IMR-90 (cell line): ENCODE results near the gene GPR132. TPM values are rescaled to one million over a fixed set of nuclear protein-coding genes. Genes with fewer than 3 reads are reported as not detected.

ENCODE experiments used
- ATAC-seq: fragments of 200-7000 bp; cut with Tn5 transposase; 2 replicates; pipeline ENCODE4 v1.9.1; 2020; ENCODE audit warnings: low read depth, mild to moderate bottlenecking, moderate library complexity
- BruUV-seq: library from RNA; stranded (reverse); fragments of 400-500 nt; replicated peaks from 2 replicates; lab custom pipeline; 2021; lab: Mats Ljungman, UMichigan
- CTCF ChIA-PET: fragments of 300-600 bp; formaldehyde crosslinking; extraction: SDS; loops from one replicate; lab custom pipeline; 2021; ENCODE audit warnings: antibody characterized with exemption; lab: Yijun Ruan, JAX
- POLR2A ChIA-PET: fragments of 300-600 bp; sonication (Branson Sonifier 250); formaldehyde crosslinking; loops from one replicate; lab custom pipeline; 2022; ENCODE audit warnings: antibody characterized with exemption; ENCODE audit not compliant: unreplicated experiment; lab: Charles Lee
- DNase-seq: peaks from one replicate; pipeline ENCODE4 v3.0.0; 2013
- H2AFZ ChIP-seq: replicated peaks from 2 replicates; pipeline ENCODE3; 2013; ENCODE audit warnings: low read length, mild to moderate bottlenecking; ENCODE audit not compliant: poor library complexity
- H2AK5ac ChIP-seq: 2 replicates; pipeline ENCODE4 v1.6.1; 2013; ENCODE audit warnings: low read depth, low read length, inconsistent platforms
- H2AK9ac ChIP-seq: replicated peaks from 2 replicates; pipeline ENCODE3; 2013; ENCODE audit warnings: mild to moderate bottlenecking, low read depth, low read length, moderate library complexity; ENCODE audit not compliant: poor library complexity
- H2BK120ac ChIP-seq: 2 replicates; pipeline ENCODE4 v1.6.1; 2013; ENCODE audit warnings: low read depth, low read length, inconsistent platforms
- H2BK15ac ChIP-seq: 3 replicates; pipeline ENCODE4 v1.6.1; 2013; ENCODE audit warnings: low read depth, low read length, inconsistent platforms
- H2BK20ac ChIP-seq: 2 replicates; pipeline ENCODE4 v1.6.1; 2013; ENCODE audit warnings: low read depth, mild to moderate bottlenecking, inconsistent platforms, low read length, moderate library complexity
- H2BK5ac ChIP-seq: 2 replicates; pipeline ENCODE4 v1.6.1; 2013; ENCODE audit warnings: mild to moderate bottlenecking, low read depth, low read length, inconsistent platforms; ENCODE audit not compliant: poor library complexity, severe bottlenecking
- H3K14ac ChIP-seq: replicated peaks from 2 replicates; pipeline ENCODE4 v1.6.1; 2013; ENCODE audit warnings: low read depth, low read length, inconsistent platforms
- H3K18ac ChIP-seq: 2 replicates; pipeline ENCODE4 v1.6.1; 2013; ENCODE audit warnings: low read depth, low read length, control low read depth
- H3K23ac ChIP-seq: 2 replicates; pipeline ENCODE4 v1.6.1; 2013; ENCODE audit warnings: low read depth, low read length, inconsistent platforms
- H3K27ac ChIP-seq: 2 replicates; pipeline ENCODE4 v1.5.1; 2013; ENCODE audit warnings: mild to moderate bottlenecking, control low read depth, low read length; ENCODE audit not compliant: insufficient read depth
- H3K27me3 ChIP-seq: 2 replicates; pipeline ENCODE4 v1.6.1; 2013; ENCODE audit warnings: low read length; ENCODE audit not compliant: control insufficient read depth, insufficient read depth
- H3K36me3 ChIP-seq: 2 replicates; pipeline ENCODE4 v1.6.1; 2013; ENCODE audit warnings: low read length, mixed read lengths; ENCODE audit not compliant: control insufficient read depth, insufficient read depth
- H3K4ac ChIP-seq: 2 replicates; pipeline ENCODE4 v1.6.1; 2013; ENCODE audit warnings: low read depth, low read length, inconsistent platforms
- H3K4me1 ChIP-seq: 2 replicates; pipeline ENCODE4 v1.6.1; 2013; ENCODE audit warnings: low read length, mixed read lengths; ENCODE audit not compliant: control insufficient read depth, insufficient read depth
- H3K4me2 ChIP-seq: 2 replicates; pipeline ENCODE4 v1.6.1; 2013; ENCODE audit warnings: low read depth, mild to moderate bottlenecking, control low read depth, low read length, moderate library complexity
- H3K4me3 ChIP-seq: 2 replicates; pipeline ENCODE4 v1.5.1; 2013; ENCODE audit warnings: low read depth, mild to moderate bottlenecking, control low read depth, low read length, moderate library complexity; ENCODE audit not compliant: insufficient read depth
- H3K56ac ChIP-seq: 2 replicates; pipeline ENCODE4 v1.6.1; 2013; ENCODE audit warnings: low read length, inconsistent platforms; ENCODE audit not compliant: insufficient read depth; ENCODE audit errors: extremely low read depth
- H3K79me1 ChIP-seq, 2 experiments: 2 replicates each; pipeline ENCODE4 v1.6.1; 2013; ENCODE audit warnings: low read length in 2 of 2, inconsistent platforms in 1 of 2, low read depth in 1 of 2
- H3K9ac ChIP-seq: 2 replicates; pipeline ENCODE4 v1.6.1; 2013; ENCODE audit warnings: low read depth, low read length, control low read depth
- H3K9me1 ChIP-seq: 2 replicates; pipeline ENCODE4 v1.6.1; 2013; ENCODE audit warnings: low read length, inconsistent platforms; ENCODE audit not compliant: insufficient read depth
- H3K9me3 ChIP-seq: 2 replicates; pipeline ENCODE4 v1.6.1; 2013; ENCODE audit warnings: low read length; ENCODE audit not compliant: control insufficient read depth, insufficient read depth
- H4K20me1 ChIP-seq: 2 replicates; pipeline ENCODE4 v1.6.1; 2013; ENCODE audit warnings: low read length, inconsistent platforms; ENCODE audit not compliant: insufficient read depth
- H4K5ac ChIP-seq: 2 replicates; pipeline ENCODE4 v1.6.1; 2013; ENCODE audit warnings: mild to moderate bottlenecking, low read depth, low read length, control low read depth
- H4K8ac ChIP-seq, 2 experiments: 2 replicates each; pipeline ENCODE4 v1.6.1; 2013; ENCODE audit warnings: low read depth in 2 of 2, low read length in 2 of 2, control low read depth in 1 of 2, inconsistent platforms in 1 of 2
- H4K91ac ChIP-seq: 2 replicates; pipeline ENCODE4 v1.6.1; 2013; ENCODE audit warnings: low read depth, low read length, inconsistent platforms; ENCODE audit not compliant: insufficient read depth
- BHLHE40 ChIP-seq: fragments of 150-350 bp; IDR thresholded peaks from 2 replicates; pipeline ENCODE4 v1.6.1; 2016; ENCODE audit warnings: mild to moderate bottlenecking, low read depth, low read length
- CEBPB ChIP-seq: IDR thresholded peaks from 2 replicates; pipeline ENCODE4 v1.6.1; 2012; ENCODE audit warnings: low read depth, low read length, improper control_type of control experiment
- CHD1 ChIP-seq: IDR thresholded peaks from 2 replicates; pipeline ENCODE4 v1.6.1; 2012; ENCODE audit warnings: low read depth, low read length, improper control_type of control experiment
- FOS ChIP-seq: fragments of 150-350 bp; IDR thresholded peaks from 2 replicates; pipeline ENCODE4 v1.6.1; 2016; ENCODE audit warnings: low read depth, low read length
- MAFK ChIP-seq: IDR thresholded peaks from 2 replicates; pipeline ENCODE4 v1.6.1; 2012; ENCODE audit warnings: low read depth, low read length, improper control_type of control experiment
- MAZ ChIP-seq: IDR thresholded peaks from 2 replicates; pipeline ENCODE4 v1.6.1; 2012; ENCODE audit warnings: low read depth, mild to moderate bottlenecking, low read length, improper control_type of control experiment, moderate library complexity, borderline replicate concordance
- MXI1 ChIP-seq: IDR thresholded peaks from 2 replicates; pipeline ENCODE4 v1.6.1; 2012; ENCODE audit warnings: low read depth, mild to moderate bottlenecking, low read length, moderate library complexity, borderline replicate concordance
- NFE2L2 ChIP-seq: fragments of 150-350 bp; IDR thresholded peaks from 2 replicates; pipeline ENCODE4 v1.6.1; 2016; ENCODE audit warnings: low read depth, mild to moderate bottlenecking, low read length
- POLR2A ChIP-seq: IDR thresholded peaks from 2 replicates; pipeline ENCODE4 v1.6.1; 2012; ENCODE audit warnings: mild to moderate bottlenecking, low read depth, low read length
- RAD21 ChIP-seq: IDR thresholded peaks from 2 replicates; pipeline ENCODE4 v1.6.1; 2012; ENCODE audit warnings: low read length, improper control_type of control experiment
- RCOR1 ChIP-seq: IDR thresholded peaks from 2 replicates; pipeline ENCODE4 v1.6.1; 2012; ENCODE audit warnings: mild to moderate bottlenecking, low read length, improper control_type of control experiment; ENCODE audit not compliant: insufficient replicate concordance
- RFX5 ChIP-seq: IDR thresholded peaks from 2 replicates; pipeline ENCODE4 v1.8.0; 2012; ENCODE audit warnings: low read depth, mild to moderate bottlenecking, low read length, moderate library complexity
- SMC3 ChIP-seq: fragments of 150-350 bp; IDR thresholded peaks from 2 replicates; pipeline ENCODE4 v1.6.1; 2016; ENCODE audit warnings: low read depth, mild to moderate bottlenecking, antibody characterized with exemption, low read length, moderate library complexity
- WGBS, 2 experiments: methylation state at CpG; one replicate each; pipeline versions ENCODE4 v1.1.5 to v1.1.7; 2013; ENCODE audit warnings: missing lambda C conversion rate in 2 of 2; ENCODE audit not compliant: insufficient read length in 1 of 2; ENCODE audit errors: extremely low coverage in 2 of 2; 5-methylcytosine and 5-hydroxymethylcytosine counted together
- dilution Hi-C: fragments of 300-500 bp; cut with HindIII; formaldehyde crosslinking; loops from one replicate; pipeline ENCODE4 v1.14.3; 2018; ENCODE audit warnings: low sequenced_read_pairs; ENCODE audit not compliant: unreplicated experiment
- in situ Hi-C: fragments of 300-500 bp; cut with MboI; formaldehyde crosslinking; loops from 3 replicates; pipeline ENCODE4 v1.14.3; 2019; ENCODE audit warnings: low sequenced_read_pairs, inconsistent platforms, mixed read lengths
- intact Hi-C: fragments of 100-400 bp; cut with micrococcal nuclease; formaldehyde crosslinking; loops from 2 replicates; pipeline ENCODE4 v1.10.0; 2022
- polyA plus RNA-seq, 3 experiments: library from polyadenylated mRNA; depleted of rRNA; stranded (reverse); fragments of >200 nt; gene quantifications; 2 replicates each; pipeline ENCODE4 v1.2.3, GENCODE V29; 2012; ENCODE audit warnings: low replicate concordance in 1 of 3
- total RNA-seq: library from RNA; depleted of rRNA; stranded (reverse); fragments of >200 nt; gene quantifications from 2 replicates; pipeline ENCODE4 v1.2.3, GENCODE V29; 2012
- TF ChIP-seq, protein P1 (sequence below): fragments of 150-350 bp; IDR thresholded peaks from 2 replicates; pipeline ENCODE4 v1.6.1; 2016; ENCODE audit warnings: low read depth, mild to moderate bottlenecking, low read length, moderate library complexity, borderline replicate concordance
- TF ChIP-seq, protein P2 (sequence below): fragments of 150-350 bp; IDR thresholded peaks from 2 replicates; pipeline ENCODE4 v1.6.1; 2017; ENCODE audit warnings: mild to moderate bottlenecking, antibody characterized with exemption, low read length, low read depth
- TF ChIP-seq, protein P3 (sequence below): conservative IDR thresholded peaks from 2 replicates; pipeline ENCODE4 v1.5.1; 2012; ENCODE audit warnings: mild to moderate bottlenecking, low read depth, low read length, improper control_type of control experiment

The GPR132 gene
- total and polyA plus RNA-seq, 2 of the 4 experiments (the other 2 are of a cell fraction) = under 0.01 to 0.10 TPM

DNA sequence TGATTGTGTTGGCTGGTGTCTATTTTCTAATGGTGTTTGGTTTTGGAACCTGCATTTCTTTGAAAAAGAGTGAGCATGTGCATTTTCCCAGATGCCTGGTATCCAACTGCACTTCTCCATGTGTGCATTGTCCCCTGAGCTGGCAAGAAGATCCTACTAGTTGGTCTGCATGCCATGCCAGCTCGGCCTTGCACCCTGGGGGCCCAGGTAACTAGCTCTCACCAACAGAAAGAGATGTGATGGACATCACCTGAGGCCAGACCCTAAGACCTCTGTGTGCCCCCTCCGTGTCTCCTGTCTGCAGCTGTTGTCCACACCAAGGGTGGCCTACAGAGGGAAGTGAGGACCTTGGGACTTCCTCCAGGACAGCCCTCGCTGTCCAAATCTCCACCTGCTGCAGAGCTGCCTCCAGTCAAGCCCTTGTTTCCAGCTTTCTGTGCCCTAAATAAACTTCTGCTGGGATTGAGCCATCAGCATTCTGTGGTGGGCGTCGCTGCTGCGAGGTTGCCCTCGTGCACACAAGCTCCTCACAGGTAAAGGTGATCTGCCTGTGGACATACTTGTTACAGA, 30.1 kb upstream of the GPR132 start:
- dilution Hi-C loops = no loop called here
- peaks cover 12% of the 10 kb centered on the region; the same call in 1 of the 2 replicates for H3K9me1 ChIP-seq
- ChIA-PET CTCF (no interaction called here), POLR2A (no interaction called here)
- in situ Hi-C loops = loop anchor here (10.0 kb wide), 1 partner anchor 259 kb away; no protein-coding TSS in a partner anchor
- BruUV-seq = no TSS peak
- DNase-seq (no peak), ATAC-seq (no peak)
- no peak overlapping the region for H3K4me3 ChIP-seq
- H2AK9ac ChIP-seq = no peak overlapping the region
- 100% methylated on average over 4 of the region's 7 CpGs; no CpG with 5 or more reads in 1 of the 2 experiments for WGBS, 2 experiments
- no peak overlapping the region for H3K27ac ChIP-seq
- H4K5ac ChIP-seq = no peak overlapping the region
- no peak overlapping the region for H2BK20ac ChIP-seq
- H3K9ac ChIP-seq = no peak overlapping the region
- no peaks in the 10 kb centered on the region for H3K9me3 ChIP-seq
- H3K36me3 ChIP-seq = no peaks in the 10 kb centered on the region
- H3K4me1 ChIP-seq = peaks cover 20% of the 10 kb centered on the region
- no peak overlapping the region for H2BK120ac ChIP-seq
- peaks cover under 1% of the 10 kb centered on the region; the same call in 1 of the 2 replicates for H3K27me3 ChIP-seq
- no peak overlapping the region for H3K56ac ChIP-seq
- H4K20me1 ChIP-seq = no peaks in the 10 kb centered on the region
- no peak overlapping the region for H3K23ac ChIP-seq
- no peak overlapping the region for H2AFZ ChIP-seq
- H4K91ac ChIP-seq = no peak overlapping the region
- intact Hi-C loops = no loop called here
- TF ChIP-seq POLR2A (no peak), RAD21 (no peak), NFE2L2 (no peak), MAZ (no peak), SMC3 (no peak), CEBPB (no peak), RCOR1 (no peak), MAFK (no peak), FOS (no peak), MXI1 (no peak), CHD1 (no peak), BHLHE40 (no peak), RFX5 (no peak)
- TF ChIP-seq, protein P1, sequence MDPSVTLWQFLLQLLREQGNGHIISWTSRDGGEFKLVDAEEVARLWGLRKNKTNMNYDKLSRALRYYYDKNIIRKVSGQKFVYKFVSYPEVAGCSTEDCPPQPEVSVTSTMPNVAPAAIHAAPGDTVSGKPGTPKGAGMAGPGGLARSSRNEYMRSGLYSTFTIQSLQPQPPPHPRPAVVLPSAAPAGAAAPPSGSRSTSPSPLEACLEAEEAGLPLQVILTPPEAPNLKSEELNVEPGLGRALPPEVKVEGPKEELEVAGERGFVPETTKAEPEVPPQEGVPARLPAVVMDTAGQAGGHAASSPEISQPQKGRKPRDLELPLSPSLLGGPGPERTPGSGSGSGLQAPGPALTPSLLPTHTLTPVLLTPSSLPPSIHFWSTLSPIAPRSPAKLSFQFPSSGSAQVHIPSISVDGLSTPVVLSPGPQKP = no peak
- TF ChIP-seq, protein P2, sequence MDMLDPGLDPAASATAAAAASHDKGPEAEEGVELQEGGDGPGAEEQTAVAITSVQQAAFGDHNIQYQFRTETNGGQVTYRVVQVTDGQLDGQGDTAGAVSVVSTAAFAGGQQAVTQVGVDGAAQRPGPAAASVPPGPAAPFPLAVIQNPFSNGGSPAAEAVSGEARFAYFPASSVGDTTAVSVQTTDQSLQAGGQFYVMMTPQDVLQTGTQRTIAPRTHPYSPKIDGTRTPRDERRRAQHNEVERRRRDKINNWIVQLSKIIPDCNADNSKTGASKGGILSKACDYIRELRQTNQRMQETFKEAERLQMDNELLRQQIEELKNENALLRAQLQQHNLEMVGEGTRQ = no peak
- TF ChIP-seq, protein P3, sequence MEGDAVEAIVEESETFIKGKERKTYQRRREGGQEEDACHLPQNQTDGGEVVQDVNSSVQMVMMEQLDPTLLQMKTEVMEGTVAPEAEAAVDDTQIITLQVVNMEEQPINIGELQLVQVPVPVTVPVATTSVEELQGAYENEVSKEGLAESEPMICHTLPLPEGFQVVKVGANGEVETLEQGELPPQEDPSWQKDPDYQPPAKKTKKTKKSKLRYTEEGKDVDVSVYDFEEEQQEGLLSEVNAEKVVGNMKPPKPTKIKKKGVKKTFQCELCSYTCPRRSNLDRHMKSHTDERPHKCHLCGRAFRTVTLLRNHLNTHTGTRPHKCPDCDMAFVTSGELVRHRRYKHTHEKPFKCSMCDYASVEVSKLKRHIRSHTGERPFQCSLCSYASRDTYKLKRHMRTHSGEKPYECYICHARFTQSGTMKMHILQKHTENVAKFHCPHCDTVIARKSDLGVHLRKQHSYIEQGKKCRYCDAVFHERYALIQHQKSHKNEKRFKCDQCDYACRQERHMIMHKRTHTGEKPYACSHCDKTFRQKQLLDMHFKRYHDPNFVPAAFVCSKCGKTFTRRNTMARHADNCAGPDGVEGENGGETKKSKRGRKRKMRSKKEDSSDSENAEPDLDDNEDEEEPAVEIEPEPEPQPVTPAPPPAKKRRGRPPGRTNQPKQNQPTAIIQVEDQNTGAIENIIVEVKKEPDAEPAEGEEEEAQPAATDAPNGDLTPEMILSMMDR = no peak
- no peak overlapping the region for H2BK5ac ChIP-seq
- no peak overlapping the region for H3K18ac ChIP-seq
- H3K79me1 ChIP-seq = peaks cover 0 to 26% of the 10 kb centered on the region in 2 experiments; a peak in 3 of 4 replicates
- no peak overlapping the region for H3K4me2 ChIP-seq
- H3K14ac ChIP-seq = no peak overlapping the region
- H3K4ac ChIP-seq = no peak overlapping the region
- no peak overlapping the region for H2BK15ac ChIP-seq
- H4K8ac ChIP-seq = no peak overlapping the region
- H2AK5ac ChIP-seq = no peak overlapping the region
